Renal cortex interstitium (tissue), 11 donors: Measurements from ENCODE around the gene BTBD6. TPM values are rescaled to one million over a fixed set of nuclear protein-coding genes. Genes with fewer than 3 reads are reported as not detected.

Experiments used
- DNase-seq, 11 donors: peaks; one replicate each; pipeline ENCODE4 v3.0.0-alpha.2; 2013; ENCODE audit warnings: low read depth in 9 of 11, low spot score in 4 of 11; ENCODE audit errors: extremely low read depth in 1 of 11
- polyA plus RNA-seq, 3 donors: library from polyadenylated mRNA; unstranded; fragments of 120-200 nt; gene quantifications; one replicate each; pipeline ENCODE4 v1.2.1, GENCODE V29; 2013; ENCODE audit not compliant: insufficient read length in 3 of 3

The BTBD6 gene
- polyA plus RNA-seq, 3 donors = 34.5 to 38.4 (median 35.9) TPM

DNA sequence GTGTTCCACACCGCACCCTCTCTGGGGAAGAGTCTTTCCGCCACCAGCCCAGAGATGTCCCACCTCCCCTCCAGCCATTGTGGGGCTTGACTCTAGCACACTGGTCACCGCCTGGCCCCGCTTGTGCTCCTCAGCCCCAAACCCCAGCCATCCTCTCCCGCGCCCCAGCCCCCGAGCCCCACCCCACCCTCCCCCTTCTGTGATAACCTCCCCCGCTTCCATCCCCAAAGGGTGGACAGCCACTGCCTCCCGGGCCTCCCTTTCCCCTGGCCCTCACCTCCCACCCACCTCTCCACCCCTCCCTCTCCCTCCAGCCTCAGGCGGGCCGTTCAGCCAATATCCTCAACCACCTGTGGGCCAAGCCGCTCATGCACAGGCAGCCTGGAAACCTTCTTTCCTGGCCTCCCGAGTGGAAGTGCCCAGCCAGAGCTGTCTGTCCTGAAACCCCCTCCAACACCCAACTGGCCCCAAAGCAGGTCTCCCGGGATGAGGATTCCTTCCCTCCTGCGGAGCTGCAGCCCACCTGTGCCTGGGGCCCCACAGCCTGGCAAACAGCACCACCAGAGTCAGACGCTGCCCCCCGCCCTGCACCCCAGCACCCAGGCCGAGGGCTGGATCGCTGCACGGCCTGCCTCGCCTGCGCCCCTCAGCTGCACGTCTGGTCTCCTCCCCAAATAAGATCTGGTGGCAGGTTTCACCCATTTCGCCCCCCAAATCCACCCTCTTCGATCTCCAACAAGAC lies 40.2 kb upstream of the BTBD6 start:
- no peak for DNase-seq

DNA sequence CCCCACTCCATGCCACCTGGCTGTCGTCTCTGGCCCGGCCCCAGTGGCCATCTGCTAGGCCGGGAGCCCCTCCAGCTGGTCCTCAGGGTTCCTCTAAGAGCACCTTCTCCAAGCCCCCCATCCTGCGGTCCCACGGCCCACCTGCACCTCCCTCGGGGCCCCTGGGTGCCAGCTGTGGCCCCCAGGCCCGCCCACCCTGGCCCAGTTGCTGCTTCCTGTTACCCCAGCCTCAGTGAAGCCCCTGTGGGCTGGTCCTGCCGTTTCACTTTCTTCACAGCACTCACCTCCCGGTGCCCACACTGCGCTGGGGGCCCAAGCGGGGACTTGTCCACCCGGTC lies 39.6 kb upstream of the BTBD6 start:
- no peak for DNase-seq

DNA sequence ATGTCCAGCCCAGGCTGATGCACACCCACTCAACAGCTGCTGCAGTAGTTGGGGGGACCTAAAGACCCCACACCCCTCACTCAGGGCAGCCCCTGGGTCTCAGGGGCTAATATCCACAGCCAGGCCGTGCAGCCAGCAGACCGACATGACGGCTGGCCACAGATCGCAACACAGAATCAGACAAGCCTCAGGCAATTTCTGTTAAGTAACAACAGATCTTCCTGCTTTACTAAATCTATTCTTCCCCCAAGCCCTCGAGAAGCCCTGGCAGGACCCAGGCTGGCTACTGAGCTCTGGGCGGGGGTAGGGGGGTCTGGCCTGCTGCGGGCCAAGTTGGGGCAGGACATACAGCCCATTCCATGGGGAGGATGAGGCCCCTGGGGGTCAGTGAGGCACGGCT lies 39.2 kb upstream of the BTBD6 start:
- no peak for DNase-seq

DNA sequence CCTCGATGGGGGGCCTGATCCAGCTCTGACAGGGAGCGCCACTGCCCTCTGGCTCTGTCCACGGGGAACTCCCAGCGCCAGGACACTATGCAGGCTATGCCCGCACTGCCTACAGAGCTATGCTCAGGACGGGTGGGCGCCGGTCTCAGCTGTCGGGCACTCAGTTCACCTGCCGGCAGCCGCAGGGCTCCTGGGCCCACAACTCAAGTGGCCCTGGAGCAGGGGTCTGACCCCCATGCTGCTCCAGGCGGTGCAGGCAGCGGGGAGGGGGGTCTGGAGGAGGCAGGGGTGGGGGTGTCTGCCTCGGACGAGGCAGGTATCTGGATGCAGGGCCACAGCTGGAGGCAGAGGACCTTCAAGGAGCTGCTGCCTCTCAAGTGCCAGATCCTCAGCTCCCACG lies 38.7 kb upstream of the BTBD6 start:
- no peak for DNase-seq

DNA sequence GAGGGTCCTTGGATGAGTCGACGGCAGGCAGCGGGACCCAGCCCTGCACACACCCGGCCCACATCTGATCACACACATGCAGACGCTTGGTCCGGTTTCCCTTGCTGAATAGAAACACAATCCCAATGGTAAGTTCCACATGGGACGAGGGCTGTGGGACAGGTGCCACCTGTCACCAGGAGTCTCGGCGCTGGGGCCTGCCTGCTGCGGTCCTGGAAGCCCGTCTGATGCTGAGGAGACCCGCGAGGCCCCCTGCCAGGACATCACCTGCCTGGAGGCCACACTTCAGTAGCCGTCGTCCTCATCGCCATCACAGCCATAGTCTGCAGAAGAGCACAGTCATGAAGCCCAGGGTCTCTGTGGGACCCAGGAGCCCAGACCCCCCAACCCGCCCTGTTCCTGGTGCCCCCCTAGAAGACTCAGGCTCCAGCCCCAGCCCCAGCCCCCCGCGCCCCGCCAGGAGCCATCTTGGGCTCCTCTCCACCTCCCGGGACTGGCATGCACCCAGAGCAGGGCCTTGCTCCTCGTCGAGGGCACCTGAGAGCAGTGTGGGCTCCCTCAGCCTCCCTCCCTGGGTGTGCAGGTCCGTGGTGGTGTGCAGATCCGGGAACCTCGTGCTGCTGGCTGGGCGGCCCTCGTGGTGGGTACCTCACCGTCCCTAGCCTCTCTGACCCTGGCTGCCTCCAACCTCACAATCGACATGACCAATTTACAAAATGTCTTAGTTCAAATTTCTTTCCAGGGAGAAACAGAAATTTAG lies 37.9 kb upstream of the BTBD6 start:
- no peak for DNase-seq

DNA sequence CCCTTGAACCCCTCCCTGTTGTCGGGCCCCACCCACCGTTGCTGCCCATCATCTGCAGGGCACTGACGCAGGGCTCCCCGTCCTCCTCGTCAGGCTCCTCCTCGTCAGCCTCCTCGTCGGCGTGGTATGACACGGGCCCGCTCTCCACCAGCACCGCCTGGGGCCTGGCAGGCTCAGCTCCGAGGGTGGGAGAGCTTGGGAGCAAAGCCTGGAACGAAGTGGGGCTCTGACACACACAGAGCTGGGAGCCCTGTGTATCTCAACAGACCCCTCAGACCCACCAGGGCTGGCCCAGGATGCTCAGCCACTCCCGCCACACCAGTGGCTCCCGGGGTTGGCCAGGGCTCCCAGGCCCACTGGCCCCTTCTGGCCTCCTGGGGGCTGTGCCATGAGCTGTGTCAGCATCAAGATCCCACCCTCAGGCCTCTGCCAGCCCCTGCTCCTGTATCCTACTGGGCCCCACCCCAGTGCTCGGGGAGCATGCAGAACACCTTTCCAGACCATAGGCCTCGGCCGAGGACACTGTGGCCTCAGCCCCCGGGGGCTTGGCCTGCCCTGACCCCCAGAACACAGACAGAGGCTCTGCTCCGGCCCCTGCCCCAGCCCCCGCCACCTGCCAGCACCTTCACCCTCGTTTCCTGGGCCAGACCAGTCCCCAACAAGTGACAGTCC lies 37.1 kb upstream of the BTBD6 start:
- no peak for DNase-seq

DNA sequence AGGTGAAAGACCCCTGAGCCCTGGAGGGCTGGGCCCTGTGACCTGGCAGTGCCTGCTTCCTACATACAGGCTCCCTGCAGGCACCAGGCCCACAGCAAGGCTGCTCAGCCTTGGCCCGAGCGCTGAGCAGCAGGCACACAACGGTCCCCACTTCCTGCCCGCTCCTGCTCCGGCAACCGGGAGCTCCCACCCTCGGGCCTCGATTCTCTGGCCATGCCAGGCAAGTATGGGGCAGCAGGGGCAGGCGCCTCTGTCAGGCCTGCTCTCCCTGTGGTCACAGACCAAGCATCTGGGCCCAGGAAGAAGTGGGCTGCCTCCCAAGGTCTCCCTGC lies 36.6 kb upstream of the BTBD6 start:
- DNase-seq = no peak

DNA sequence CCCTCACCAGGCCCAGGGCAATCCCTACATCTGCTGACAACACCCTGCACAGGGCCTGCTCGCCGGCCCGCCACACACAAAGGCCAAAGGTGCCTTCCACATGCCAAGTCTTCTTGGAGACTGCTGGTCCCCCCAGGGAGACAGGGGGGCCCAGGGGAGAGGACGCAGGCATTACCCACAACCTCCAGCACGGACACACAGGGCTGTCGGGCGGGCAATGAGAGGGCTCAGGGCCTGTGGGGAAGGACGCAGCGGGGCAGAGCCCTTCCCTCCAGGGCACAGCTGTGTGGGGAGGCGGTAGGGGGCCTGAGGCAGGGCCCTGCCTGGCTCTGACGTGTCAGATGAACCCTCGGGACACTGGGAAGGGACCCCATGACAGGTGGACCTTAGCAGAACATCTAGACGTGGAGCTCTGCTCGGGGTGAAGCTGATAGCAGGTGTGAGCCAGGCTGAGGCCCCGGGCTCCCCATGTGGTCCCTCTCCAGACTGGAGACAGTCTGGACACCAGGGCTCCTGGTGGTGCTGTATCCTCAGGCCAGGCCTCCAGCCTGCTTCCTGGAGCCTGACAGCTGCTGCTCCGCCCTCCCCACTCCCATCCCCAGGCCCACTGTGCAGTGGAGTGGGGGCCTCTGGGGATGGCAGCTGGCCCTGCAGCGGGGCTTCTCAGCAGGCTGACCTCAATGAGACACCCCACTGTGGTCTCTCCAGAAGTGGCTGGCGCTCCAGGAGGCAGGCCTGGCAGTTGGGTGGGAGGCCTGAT lies 35.6 kb upstream of the BTBD6 start:
- DNase-seq = no peak

DNA sequence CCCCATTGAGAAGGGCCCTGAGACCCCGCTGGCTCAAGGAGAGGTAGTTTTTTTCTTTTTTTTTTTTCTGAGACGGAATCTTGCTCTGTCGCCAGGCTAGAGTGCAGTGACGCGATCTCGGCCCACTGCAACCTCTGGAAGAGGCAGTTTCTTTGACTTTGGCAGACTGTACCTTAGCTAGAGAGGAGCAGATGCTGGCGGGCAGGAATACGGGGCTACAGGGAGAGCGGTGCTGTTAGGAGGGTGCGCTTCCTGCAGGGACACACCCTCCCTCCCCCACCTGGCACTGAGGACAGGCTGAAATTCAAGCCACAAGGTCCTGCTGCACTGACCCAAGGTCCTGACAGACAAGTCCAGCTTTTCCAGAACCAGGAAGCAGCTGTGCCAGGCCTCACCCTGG lies 35.0 kb upstream of the BTBD6 start:
- no peak for DNase-seq

DNA sequence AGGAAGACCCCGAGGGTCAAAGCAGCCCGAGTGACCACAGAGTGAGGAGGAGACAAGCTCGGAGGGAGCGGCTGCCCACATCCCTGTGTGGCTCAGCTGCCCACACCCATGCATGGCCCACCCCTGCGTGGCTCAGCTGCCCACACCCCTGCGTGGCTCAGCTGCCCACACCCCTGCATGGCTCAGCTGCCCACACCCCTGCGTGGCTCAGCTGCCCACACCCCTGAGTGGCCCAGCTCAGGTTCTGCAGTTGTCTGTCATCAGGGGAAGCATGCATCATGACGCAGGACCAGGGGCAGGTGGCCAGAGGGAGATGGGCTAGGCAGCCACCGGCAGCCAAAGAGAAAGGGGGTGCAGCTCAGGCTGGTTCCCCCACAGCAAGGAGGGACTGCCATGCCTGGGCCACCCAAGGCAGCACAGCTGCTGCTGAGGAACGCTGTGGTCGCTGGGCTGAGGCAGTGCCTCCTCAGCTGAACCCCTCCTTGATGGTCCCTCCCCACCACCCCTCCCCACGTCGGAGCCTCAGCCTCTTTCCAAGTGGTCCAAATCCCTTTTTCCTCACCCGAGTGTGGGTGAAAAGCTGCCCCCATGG lies 33.9 kb upstream of the BTBD6 start:
- no peak for DNase-seq

DNA sequence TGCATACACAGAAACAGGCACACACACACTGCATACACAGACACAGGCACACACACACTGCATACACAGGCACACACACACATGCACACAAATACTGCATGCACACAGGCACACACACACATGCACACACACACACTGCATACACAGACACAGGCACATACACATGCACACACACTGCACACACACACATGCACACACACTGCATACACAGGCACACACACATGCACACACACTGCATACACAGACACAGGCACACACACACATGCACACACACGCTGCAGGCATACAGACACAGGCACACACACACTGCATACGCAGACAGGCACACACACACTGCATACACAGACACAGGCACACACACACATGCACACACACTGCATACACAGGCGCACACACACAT lies 32.7 kb upstream of the BTBD6 start:
- DNase-seq = no peak

DNA sequence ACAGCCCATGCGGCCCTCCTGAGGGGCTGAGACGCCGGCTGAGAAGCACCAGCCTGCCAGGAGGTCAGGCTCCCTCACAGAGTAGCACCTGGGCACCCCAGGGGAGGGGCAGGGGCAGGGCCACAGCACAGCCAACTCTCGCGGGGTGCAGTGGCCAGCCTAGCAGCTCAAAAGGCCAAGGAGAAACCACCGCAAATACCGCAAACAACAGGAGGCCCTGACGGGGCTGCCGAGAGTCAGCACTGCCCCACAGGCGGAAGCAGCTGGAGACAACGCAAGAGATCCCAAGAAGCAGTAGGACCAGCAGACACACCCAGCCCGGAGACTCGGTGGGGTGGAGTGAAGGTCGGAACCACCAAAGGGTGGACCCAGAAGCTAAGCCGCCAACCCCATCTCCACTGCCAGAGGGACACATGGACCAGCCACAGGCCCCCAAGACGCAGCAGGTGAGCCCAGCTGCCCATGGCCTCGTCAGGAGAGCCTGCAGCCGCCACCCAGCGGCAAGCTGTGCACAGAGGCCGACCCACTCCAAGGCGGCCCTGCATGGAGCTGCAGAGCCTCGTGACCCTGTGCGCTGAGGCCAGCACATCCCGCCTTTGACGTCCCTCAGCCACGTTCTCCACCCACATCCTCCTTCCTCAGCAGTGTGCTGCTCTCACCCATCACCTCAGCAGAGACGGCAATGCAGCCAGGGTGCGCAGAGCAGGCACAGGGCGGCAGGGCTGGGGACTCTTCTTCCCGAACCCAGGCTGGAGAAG lies 31.7 kb upstream of the BTBD6 start:
- DNase-seq = no peak

DNA sequence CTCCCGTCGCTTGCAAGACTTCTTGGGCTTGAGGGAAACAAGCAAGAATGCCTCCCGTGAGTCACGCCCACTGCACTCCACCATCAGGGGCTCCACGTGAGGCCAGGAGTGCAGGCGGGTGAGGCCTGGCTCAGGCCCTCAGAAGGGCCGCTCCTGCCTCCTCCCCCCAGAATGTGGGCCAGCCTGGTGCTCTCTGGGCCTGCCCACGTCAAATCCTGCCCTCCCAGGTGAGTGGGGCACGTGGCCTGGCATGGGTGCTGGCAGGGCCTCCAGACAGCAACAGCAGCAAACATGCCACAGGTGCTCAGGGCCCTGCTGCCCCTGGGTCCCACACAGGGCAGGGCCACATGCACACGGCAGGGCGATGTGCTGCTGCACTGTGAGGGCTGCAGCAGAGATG lies 30.6 kb upstream of the BTBD6 start:
- DNase-seq = no peak

DNA sequence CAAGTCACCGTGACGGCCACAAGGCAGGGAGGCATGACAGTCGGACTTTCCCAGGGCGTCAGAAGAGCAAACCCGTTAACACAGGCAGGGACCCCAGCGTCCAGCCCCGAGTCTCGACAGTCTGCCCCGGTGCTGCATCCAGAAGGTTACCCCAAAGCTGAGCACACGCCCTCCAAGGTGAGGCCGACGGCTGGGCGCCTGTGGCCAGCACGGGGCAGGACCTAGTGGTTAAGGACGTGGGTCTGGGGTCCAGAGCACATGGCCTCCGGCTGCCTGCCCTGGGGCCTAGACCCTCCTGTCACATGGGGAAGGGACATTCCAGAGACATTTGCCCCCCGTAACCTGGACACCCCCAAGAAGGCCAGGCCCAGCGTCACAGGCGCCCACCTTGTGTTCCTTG lies 29.7 kb upstream of the BTBD6 start:
- DNase-seq = no peak

DNA sequence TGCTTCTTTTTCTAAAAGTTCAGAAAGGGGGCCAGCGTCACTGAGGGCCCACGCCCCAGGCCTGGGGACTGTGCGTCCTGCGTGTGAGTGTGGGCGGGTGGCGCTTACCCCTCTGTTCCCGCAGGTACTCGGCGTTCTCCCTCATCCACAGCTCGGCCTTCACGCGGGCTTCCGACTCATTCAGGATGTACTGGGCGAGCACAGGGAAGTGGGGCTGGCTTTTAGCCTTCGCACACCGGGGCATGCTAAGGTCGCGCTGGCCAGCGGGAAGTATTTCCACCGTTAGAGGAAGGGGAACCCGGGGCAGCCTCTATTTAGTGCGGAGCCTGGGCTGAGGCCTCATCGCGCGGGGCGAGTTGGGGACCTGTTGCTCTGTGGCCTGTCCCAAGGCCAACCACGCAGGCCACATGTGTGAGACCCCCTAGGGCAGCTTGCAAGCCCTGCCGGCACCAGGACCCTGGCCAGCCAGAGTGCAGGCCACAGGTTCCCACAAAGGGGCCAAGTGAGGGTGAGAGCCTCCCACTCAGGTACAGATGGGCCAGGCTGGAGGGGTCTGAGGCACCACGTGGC lies 29.2 kb upstream of the BTBD6 start:
- no peak for DNase-seq

DNA sequence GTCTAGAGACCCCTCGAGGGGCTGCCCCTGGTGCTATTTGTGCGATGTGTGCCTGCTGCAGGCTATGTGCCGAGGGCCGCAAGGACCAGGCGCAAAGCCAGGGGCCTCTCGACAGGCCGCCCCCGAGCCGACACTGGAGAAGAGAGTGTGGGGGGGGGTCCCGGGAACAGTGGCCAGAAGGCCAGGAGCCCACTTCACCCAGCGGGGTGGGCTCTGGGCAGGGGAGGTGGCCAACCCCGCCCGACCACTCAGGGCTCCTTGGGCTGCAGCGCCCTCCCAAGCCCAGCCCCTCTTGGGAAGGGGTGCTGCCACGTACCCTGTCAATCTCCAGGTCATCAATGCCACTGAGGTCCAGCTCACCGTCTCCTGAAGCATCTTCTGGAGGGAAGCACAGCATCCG lies 28.6 kb upstream of the BTBD6 start:
- no peak for DNase-seq

DNA sequence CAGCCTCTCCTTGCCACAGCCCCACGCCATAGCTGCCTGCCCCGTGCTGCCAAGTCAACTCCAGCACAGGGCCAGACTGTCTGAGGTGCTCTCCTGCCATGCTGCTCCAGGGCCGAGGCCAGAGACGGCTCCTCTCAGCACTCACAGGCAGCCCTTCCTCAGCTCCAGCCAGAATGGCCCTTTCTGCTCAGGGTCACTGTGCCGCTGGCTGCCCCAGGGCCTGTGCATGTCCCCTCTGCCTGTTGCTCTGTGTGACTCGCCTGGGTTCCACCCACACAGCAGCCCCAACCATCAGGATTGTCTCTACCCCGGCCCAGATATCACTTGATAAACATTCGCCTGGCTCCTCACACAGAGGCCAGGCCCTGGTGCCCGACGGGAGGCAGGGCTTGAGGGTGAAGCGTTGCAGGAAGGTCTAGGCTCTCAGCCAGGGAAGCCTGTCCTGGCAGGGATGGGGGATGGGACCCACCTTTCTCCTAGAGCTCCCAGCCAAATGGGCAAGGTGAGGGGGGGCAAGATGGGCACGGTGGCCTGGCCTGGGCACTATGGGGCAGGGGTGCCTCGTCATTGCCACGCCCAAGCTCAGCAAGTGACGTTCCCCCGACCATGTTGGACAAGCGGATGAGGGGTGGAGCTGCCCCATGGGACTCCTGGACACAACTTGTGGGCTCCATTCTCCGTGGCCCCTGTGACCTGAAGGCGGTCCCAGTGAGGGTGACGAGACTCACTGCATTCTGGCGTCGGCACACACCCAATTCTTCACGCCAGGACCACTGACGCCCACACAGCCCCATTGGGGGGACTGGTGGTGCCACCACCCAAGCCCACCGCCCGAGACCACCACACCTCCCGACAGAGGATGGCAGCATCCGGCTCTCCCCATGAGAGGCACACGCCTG lies 27.4 kb upstream of the BTBD6 start:
- DNase-seq = no peak
